SK-N-SH treated with all-trans-retinoic acid at 6 μM for 48 hours (cell line): Measurements from ENCODE around the gene TECTB.

Source experiments
- CSDC2 ChIP-seq: fragments of 250-450 bp; sonication (Bioruptor Pico); IDR thresholded peaks from 2 replicates; pipeline ENCODE4 v1.5.0; 2020; ENCODE audit warnings: mild to moderate bottlenecking, moderate library complexity
- GLIS3 ChIP-seq: fragments of 250-450 bp; sonication (Bioruptor Pico); IDR thresholded peaks from 2 replicates; pipeline ENCODE4 v1.5.0; 2020; ENCODE audit warnings: mild to moderate bottlenecking, moderate library complexity
- ISL1 ChIP-seq: fragments of 250-450 bp; sonication (Bioruptor Pico); IDR thresholded peaks from 2 replicates; pipeline ENCODE4 v2.1.2; 2022; ENCODE audit warnings: mild to moderate bottlenecking, moderate library complexity
- ZNF565 ChIP-seq: fragments of 450-650 bp; formaldehyde crosslinking; conservative IDR thresholded peaks from 2 replicates; pipeline ENCODE4 v1.5.0; 2020; ENCODE audit warnings: low read depth, mild to moderate bottlenecking, moderate library complexity
- ZNF70 ChIP-seq: fragments of 450-650 bp; formaldehyde crosslinking; IDR thresholded peaks from 2 replicates; pipeline ENCODE4 v1.5.0; 2020; ENCODE audit warnings: mild to moderate bottlenecking, moderate library complexity
- TF ChIP-seq, protein P1 (sequence below): fragments of 250-450 bp; sonication (Bioruptor Pico); IDR thresholded peaks from 2 replicates; pipeline ENCODE4 v1.5.0; 2020; ENCODE audit warnings: mild to moderate bottlenecking, moderate library complexity

DNA sequence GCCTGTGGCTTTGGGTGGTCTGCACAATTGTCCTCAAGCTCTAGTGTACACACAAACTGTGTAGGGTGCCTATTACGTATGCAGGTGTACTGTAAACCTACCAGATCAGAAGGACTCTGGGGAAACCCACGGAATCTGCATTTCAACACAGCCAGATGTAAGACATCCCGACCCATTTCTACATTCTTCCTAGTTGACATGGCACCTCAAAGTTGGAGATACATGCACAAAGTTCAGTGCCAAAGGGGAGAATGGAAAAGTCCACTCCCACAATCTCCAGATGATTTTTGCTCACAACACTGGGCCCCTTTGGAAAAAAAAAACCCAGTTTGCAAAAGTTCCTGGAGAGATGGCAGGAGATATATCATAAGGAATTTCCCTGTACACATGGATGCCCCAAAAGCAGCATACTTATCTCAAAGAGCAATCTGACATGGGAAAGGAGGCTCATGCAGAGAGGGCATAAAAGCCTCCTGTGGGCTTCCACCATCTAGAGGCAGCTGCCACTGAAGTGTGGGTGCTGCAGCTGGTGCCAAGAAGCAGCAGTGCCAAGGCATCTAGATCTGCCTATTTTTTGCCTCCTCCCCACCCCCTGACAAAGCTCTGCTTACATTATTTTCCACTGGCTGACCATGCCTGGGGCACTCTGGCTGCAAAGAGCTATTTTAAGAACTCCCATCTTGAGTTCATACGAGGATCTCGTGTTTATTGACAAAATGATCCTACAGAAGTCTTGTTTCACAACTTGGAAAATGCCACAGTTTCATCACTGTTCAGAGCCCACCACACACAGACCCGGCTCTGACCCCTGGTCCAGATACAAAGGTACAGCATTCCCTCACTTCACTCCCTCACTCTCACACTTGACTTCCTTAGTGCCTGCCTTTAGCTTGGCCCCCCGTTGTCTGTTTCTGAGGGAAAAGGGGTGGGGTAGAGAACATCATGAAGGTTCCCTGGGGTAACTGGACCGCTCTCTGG lies 12.9 kb downstream of the TECTB start:
- TF ChIP-seq GLIS3 (CRISPR knock-in tag), result no peak
- TF ChIP-seq ZNF565 (CRISPR knock-in tag), result no peak
- TF ChIP-seq, protein P1, sequence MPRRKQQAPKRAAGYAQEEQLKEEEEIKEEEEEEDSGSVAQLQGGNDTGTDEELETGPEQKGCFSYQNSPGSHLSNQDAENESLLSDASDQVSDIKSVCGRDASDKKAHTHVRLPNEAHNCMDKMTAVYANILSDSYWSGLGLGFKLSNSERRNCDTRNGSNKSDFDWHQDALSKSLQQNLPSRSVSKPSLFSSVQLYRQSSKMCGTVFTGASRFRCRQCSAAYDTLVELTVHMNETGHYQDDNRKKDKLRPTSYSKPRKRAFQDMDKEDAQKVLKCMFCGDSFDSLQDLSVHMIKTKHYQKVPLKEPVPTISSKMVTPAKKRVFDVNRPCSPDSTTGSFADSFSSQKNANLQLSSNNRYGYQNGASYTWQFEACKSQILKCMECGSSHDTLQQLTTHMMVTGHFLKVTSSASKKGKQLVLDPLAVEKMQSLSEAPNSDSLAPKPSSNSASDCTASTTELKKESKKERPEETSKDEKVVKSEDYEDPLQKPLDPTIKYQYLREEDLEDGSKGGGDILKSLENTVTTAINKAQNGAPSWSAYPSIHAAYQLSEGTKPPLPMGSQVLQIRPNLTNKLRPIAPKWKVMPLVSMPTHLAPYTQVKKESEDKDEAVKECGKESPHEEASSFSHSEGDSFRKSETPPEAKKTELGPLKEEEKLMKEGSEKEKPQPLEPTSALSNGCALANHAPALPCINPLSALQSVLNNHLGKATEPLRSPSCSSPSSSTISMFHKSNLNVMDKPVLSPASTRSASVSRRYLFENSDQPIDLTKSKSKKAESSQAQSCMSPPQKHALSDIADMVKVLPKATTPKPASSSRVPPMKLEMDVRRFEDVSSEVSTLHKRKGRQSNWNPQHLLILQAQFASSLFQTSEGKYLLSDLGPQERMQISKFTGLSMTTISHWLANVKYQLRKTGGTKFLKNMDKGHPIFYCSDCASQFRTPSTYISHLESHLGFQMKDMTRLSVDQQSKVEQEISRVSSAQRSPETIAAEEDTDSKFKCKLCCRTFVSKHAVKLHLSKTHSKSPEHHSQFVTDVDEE (CRISPR knock-in tag), result no peak
- no peak for TF ChIP-seq ZNF70 (CRISPR knock-in tag)
- no peak for TF ChIP-seq ISL1 (CRISPR knock-in tag)
- TF ChIP-seq CSDC2, result no peak
